Left renal cortex interstitium (tissue), 4 donors: Measurements from ENCODE around the gene GNAT3. TPM values are rescaled to one million over a fixed set of nuclear protein-coding genes. Genes with fewer than 3 reads are reported as not detected.

Experiments used
- DNase-seq, 4 donors: peaks; one replicate each; pipeline ENCODE4 v3.0.0-alpha.2; 2013; ENCODE audit warnings: low read depth in 4 of 4, low spot score in 2 of 4, missing footprints in 1 of 4
- polyA plus RNA-seq, 4 donors: library from polyadenylated mRNA; unstranded; fragments of 120-200 nt; gene quantifications; one replicate each; pipeline ENCODE4 v1.2.1, GENCODE V29; 2013; ENCODE audit not compliant: insufficient read length in 4 of 4

Gene GNAT3
- polyA plus RNA-seq, 4 donors = not detected

GRCh38 chr7:80505900-80506500 is 5.9 kb downstream of the GNAT3 start:
- no peak for DNase-seq

- DNase-seq = no peak
Measured at GRCh38 chr7:80500325-80500724, 11.5 kb downstream of the GNAT3 start.

- DNase-seq = no peak
Measured at GRCh38 chr7:80499350-80499953, 12.4 kb downstream of the GNAT3 start.

- no peak for DNase-seq
Measured at GRCh38 chr7:80498481-80499349, 13.1 kb downstream of the GNAT3 start.

GRCh38 chr7:80496586-80496985 is 15.3 kb downstream of the GNAT3 start:
- DNase-seq = no peak

GRCh38 chr7:80493121-80493849 is 18.6 kb downstream of the GNAT3 start:
- no peak for DNase-seq

GRCh38 chr7:80491462-80491861 is 20.4 kb downstream of the GNAT3 start:
- no peak for DNase-seq

GRCh38 chr7:80488851-80489370 is 23.0 kb downstream of the GNAT3 start:
- no peak for DNase-seq

GRCh38 chr7:80488406-80488805 is 23.5 kb downstream of the GNAT3 start:
- no peak for DNase-seq

GRCh38 chr7:80485721-80486120 is 26.1 kb downstream of the GNAT3 start:
- no peak for DNase-seq

GRCh38 chr7:80482950-80483349 is 28.9 kb downstream of the GNAT3 start:
- no peak for DNase-seq

GRCh38 chr7:80481196-80481884 is 30.5 kb downstream of the GNAT3 start:
- DNase-seq = peak in 1 of 4 donors; percentile 19

- DNase-seq = no peak
Measured at GRCh38 chr7:80480566-80480965, 31.3 kb downstream of the GNAT3 start.

- no peak for DNase-seq
Measured at GRCh38 chr7:80478683-80479082, 33.2 kb downstream of the GNAT3 start.

- DNase-seq = no peak
Measured at GRCh38 chr7:80476035-80476434, 35.8 kb downstream of the GNAT3 start.

- DNase-seq = no peak
Measured at GRCh38 chr7:80475383-80475782, 36.5 kb downstream of the GNAT3 start.

- no peak for DNase-seq
Measured at GRCh38 chr7:80473751-80474150, 38.1 kb downstream of the GNAT3 start.

GRCh38 chr7:80472491-80473200 is 39.2 kb downstream of the GNAT3 start:
- no peak for DNase-seq

- DNase-seq = no peak
Measured at GRCh38 chr7:80468931-80469714, 42.7 kb downstream of the GNAT3 start.
